Kidney epithelial cell (primary cell): ENCODE data around the gene AAMDC. TPM values are rescaled to one million over a fixed set of nuclear protein-coding genes. Genes with fewer than 3 reads are reported as not detected.

Experiments used
- DNase-seq: peaks from one replicate; pipeline ENCODE4 v3.0.0-alpha.2; 2010; ENCODE audit warnings: low read depth
- H3K27me3 ChIP-seq: 2 replicates; pipeline ENCODE4 v1.6.0; 2011; ENCODE audit warnings: low read length; ENCODE audit not compliant: control insufficient read depth, insufficient read depth
- H3K36me3 ChIP-seq: 2 replicates; pipeline ENCODE4 v1.5.1; 2011; ENCODE audit warnings: low read length; ENCODE audit not compliant: control insufficient read depth, insufficient read depth
- H3K4me3 ChIP-seq: 2 replicates; pipeline ENCODE4 v1.5.1; 2011; ENCODE audit warnings: low read depth, mild to moderate bottlenecking, control low read depth, low read length
- CTCF ChIP-seq: IDR thresholded peaks from 2 replicates; pipeline ENCODE4 v1.5.1; 2011; ENCODE audit warnings: mild to moderate bottlenecking, moderate library complexity, low read length, control low read depth, inconsistent platforms; ENCODE audit not compliant: insufficient read depth, poor library complexity, severe bottlenecking
- total RNA-seq: library from RNA; depleted of rRNA; stranded (reverse); fragments of >200 nt; gene quantifications from 2 replicates; pipeline ENCODE4 v1.2.3, GENCODE V29; 2015

AAMDC gene
- total RNA-seq: 12.4 and 16.1 TPM in 2 replicates

- peak; percentile 84 for DNase-seq
- TF ChIP-seq CTCF: peak; percentile 79
- Histone ChIP-seq H3K4me3 (peak within 1 kb of the TSS; percentile 85), H3K27me3 (no peaks in the 10 kb centered on the region), H3K36me3 (no peaks in the 10 kb centered on the region)
Measured at GRCh38 chr11:77820565-77821348, at the start of gene AAMDC, which contains the start of gene RSF1. AAMDC (plus strand) TSS chr11:77821144; CDS start chr11:77842497, 21,353 bp downstream. RSF1 (minus strand) TSS chr11:77820722; CDS start chr11:77820714, 8 bp downstream.

- Histone ChIP-seq H3K27me3 (no peaks in the 10 kb centered on the region), H3K4me3 (no peak overlapping the region), H3K36me3 (no peaks in the 10 kb centered on the region)
- TF ChIP-seq CTCF: no peak
- no peak for DNase-seq
Measured at GRCh38 chr11:77775936-77776335, 45.0 kb upstream of the AAMDC start.

- no peak for TF ChIP-seq CTCF
- DNase-seq: no peak
- Histone ChIP-seq H3K36me3 (no peaks in the 10 kb centered on the region), H3K4me3 (no peak overlapping the region), H3K27me3 (no peaks in the 10 kb centered on the region)
Measured at GRCh38 chr11:77776455-77776854, 44.5 kb upstream of the AAMDC start.

- no peaks in the 10 kb centered on the region for H3K27me3 ChIP-seq
- DNase-seq: no peak
- H3K4me3 ChIP-seq: no peak overlapping the region
- TF ChIP-seq CTCF: no peak
- H3K36me3 ChIP-seq: no peaks in the 10 kb centered on the region
Measured at GRCh38 chr11:77778118-77778517, 42.8 kb upstream of the AAMDC start.

GRCh38 chr11:77778549-77778948, 42.4 kb upstream of the AAMDC start:
- TF ChIP-seq CTCF: no peak
- DNase-seq: no peak
- Histone ChIP-seq H3K27me3 (no peaks in the 10 kb centered on the region), H3K36me3 (no peaks in the 10 kb centered on the region), H3K4me3 (no peak overlapping the region)

GRCh38 chr11:77779935-77780334, 41.0 kb upstream of the AAMDC start:
- DNase-seq: no peak

More at GRCh38 chr11:77779935-77780334, 41.0 kb upstream of the AAMDC start:
- Histone ChIP-seq H3K27me3 (no peaks in the 10 kb centered on the region), H3K36me3 (no peaks in the 10 kb centered on the region), H3K4me3 (no peak overlapping the region)
- TF ChIP-seq CTCF: no peak
